ENCODE measurements around the gene NEK7. TPM values are rescaled to one million over a fixed set of nuclear protein-coding genes. Genes with fewer than 3 reads are reported as not detected.

Gene NEK7
- total and polyA plus RNA-seq, 9 of the 15 experiments (the other 6 are each of a cell fraction or from before 2014, with no cell fraction given): 8.5 to 37.3 (median 27.7) TPM

- TF ChIP-seq SIN3B (IDR thresholded peaks at IDR 0.05; ENCODE audit: low read depth) (0 out of 2 replicates have a peak, but pooled peaks have one; percentile 34), NBN (IDR thresholded peaks at IDR 0.05; ENCODE audit: low read depth) (no peak), KLF16 (IDR thresholded peaks at IDR 0.05) (no peak), HSF4 (CRISPR knock-in tag; IDR thresholded peaks at IDR 0.05; ENCODE audit: borderline replicate concordance) (no peak), PCBP1 (IDR thresholded peaks at IDR 0.05; ENCODE audit: low read depth, low read length, poor library complexity, severe bottlenecking) (peak; percentile 13), ZNF24 (IDR thresholded peaks at IDR 0.05) (peak; percentile 59; the same call in 1 of the 2 replicates), ATF6 (CRISPR knock-in tag; IDR thresholded peaks at IDR 0.05) (no peak), NFYB (IDR thresholded peaks at IDR 0.05; ENCODE audit: extremely low read depth, insufficient read length) (no peak), ZNF324 (CRISPR knock-in tag; IDR thresholded peaks at IDR 0.05) (no peak), IFI16 (CRISPR knock-in tag; IDR thresholded peaks at IDR 0.05) (no peak), EZH2 (IDR thresholded peaks at IDR 0.05; ENCODE audit: borderline replicate concordance, low read depth, low read length) (no peak), ADNP (tag; IDR thresholded peaks at IDR 0.05) (no peak), ZNF282 (CRISPR knock-in tag; IDR thresholded peaks at IDR 0.05) (no peak), NR4A1 (CRISPR knock-in tag; IDR thresholded peaks at IDR 0.05) (no peak), NR4A1 (tag; IDR thresholded peaks at IDR 0.05) (peak; percentile 56; the same call in 1 of the 2 replicates), PHF20 (IDR thresholded peaks at IDR 0.05; ENCODE audit: partially characterized antibody) (no peak), NR3C1 (CRISPR knock-in tag; IDR thresholded peaks at IDR 0.05) (no peak; the same call in 1 of the 2 replicates), ATF2 (CRISPR knock-in tag; IDR thresholded peaks at IDR 0.05) (no peak), NFXL1 (CRISPR knock-in tag; IDR thresholded peaks at IDR 0.05) (no peak), RFX5 (IDR thresholded peaks at IDR 0.05; ENCODE audit: low read depth, low read length) (no peak), ATF7 (IDR thresholded peaks at IDR 0.05) (peak; percentile 38; the same call in 1 of the 2 replicates)
Measured at GRCh38 chr1:198156745-198157240, at the start of gene NEK7 (continued).
